HG03066 (cell line): ENCODE measurements around the gene CPSF7.
"Not testable (repeated sequence)": the region's sequence is repeated elsewhere in the genome, so short reads cannot be mapped to it uniquely, and the experiment has no call there.

Experiments
- ATAC-seq: cut with Tn5 transposase; IDR thresholded peaks from one replicate; pipeline ENCODE4 v1.9.1; 2021; ENCODE audit warnings: low read depth; ENCODE audit not compliant: unreplicated experiment

CPSF7 gene

DNA sequence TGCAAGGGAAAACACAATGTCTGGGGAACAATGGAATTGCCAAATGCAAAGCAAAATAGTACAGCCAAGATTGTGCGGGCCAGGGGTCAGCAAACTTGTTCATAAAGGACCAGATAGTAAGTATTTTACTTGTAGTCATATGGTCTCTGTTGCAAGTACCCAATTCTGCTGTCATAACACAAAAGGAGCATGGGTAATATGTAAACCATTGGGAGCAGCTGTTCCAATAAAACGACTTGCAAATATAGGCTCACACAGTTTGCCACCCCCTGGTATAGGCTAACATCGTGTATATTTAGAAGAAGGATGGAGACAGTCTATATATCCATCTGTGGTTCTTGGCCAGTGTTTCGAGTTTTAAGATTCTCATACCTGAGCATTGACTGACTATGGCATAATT lies 15.7 kb upstream of the CPSF7 start:
- no peak for ATAC-seq

DNA sequence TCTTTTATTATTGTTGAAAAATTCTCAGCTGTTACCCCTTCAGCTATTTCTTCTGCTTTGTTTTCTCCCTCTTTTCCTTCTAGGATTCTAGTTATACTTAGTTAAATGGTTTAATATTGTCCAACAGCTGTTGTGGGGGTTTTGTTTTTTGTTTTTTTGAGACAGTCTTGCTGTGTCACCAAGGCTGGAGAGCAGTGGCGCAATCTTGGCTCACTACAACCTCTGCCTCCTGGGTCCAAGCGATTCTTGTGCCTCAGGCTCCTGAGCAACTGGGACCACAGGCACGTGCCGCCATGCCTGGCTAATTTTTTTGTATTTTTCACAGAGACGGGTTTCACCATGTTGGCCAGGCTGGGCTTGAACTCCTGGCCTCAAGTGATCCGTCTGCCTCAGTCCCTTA lies 12.8 kb upstream of the CPSF7 start:
- ATAC-seq = no peak

DNA sequence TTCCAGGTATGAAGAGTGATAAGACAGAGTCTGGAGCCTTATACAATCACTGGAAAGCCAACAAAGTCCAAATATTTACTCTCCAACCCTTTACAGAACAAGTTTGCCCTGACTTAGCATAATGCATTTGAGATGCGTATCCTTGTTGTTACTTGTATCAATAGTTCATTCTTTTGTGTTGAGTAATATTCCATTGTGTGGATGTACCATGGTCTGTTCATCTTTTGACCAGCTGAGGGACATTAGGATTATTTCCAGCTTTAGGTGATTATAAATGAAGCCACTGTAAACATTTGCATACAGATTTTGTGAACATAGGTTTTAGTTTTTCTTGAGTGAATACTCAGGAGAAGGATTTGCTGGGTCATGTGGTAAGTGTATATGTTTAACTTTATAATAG lies 9.8 kb upstream of the CPSF7 start:
- no peak for ATAC-seq

DNA sequence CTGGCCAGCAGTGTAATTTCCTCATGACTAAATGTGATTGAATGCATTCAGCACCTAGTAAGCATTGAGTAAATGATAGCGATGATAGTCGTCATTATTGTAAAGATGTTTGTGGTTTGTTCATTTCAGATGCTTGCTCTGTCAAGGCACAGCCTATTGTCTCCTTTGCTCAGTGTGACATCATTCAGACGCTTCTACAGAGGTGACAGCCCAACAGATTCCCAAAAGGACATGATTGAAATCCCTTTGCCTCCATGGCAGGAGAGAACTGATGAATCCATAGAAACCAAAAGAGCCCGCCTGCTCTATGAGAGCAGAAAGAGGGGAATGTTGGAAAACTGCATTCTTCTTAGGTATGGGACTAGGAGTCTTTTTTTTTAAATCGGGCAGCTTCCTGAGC lies 7.7 kb upstream of the CPSF7 start:
- no peak for ATAC-seq

DNA sequence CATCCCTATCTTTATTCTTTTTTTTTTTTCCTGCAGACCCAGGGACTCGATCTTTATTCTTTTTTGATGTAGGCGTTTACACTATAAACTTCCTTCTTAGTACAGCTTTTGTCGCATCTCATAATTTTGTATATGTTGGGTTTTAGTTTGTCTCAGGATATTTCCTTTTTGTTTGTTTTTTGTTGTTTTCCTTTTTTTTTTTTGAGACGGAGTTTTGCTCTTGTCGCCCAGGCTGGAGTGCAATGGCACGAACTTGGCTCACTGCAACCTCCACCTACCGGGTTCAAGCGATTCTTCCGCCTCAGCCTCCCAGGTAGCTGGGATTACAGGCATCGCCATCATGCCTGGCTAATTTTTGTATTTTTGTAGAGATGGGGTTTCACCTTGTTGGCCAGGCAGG lies 1.1 kb upstream of the CPSF7 start:
- ATAC-seq = not testable (repeated sequence)

DNA sequence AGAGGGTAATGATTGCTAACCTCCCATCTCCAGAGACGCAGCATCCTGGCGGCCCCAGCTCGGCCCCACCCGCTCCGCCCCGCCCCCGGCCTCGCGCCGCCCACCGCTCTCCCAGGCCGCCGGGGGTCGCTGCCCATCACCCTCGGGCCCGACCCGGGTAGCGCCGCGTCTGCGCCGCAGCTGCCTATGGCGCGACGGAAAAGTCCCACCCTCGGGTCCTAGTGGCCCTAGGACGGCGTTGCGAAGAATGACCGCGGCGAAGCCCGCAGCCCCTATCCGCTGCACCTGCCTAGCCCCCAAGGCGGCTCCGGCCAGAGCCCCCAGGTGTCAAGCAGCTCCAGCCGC lies 457 bp downstream of the CPSF7 start:
- ATAC-seq = peak; percentile 50

DNA sequence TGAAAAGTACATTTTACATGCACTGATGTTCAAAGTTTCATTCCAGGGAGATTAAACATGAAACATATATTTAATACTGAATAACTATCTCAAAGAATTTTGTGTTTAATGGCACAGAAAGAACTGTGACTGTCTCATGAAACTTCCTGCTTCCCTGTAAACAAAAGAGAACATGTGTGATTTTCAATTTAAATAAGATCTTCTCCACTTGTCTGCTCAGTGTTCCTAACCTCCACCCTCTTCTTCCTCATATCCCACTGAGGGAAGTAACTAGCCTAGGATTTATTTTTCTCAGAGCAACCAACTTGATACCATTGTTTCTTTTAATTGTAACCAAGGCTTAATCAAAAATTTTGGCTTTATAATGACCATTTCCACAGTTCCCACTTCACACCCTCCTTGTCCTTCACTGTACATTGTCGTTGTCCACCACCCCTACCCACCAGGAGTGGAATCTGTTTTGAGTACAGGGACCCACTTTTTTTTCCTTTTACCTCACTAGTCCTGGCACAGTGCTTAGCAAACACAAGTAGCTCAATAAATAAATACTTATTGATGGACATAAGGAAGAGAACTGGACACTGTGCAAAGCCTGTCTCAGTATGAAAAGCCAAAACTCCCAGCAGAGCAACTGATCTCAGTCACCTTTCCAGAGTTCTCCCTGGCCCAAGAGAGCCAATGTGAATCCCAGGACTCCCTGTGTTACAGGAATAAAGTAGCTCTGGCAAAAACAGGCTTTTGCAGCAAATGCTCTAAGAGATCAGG lies 4.2 kb downstream of the CPSF7 start:
- no peak for ATAC-seq

DNA sequence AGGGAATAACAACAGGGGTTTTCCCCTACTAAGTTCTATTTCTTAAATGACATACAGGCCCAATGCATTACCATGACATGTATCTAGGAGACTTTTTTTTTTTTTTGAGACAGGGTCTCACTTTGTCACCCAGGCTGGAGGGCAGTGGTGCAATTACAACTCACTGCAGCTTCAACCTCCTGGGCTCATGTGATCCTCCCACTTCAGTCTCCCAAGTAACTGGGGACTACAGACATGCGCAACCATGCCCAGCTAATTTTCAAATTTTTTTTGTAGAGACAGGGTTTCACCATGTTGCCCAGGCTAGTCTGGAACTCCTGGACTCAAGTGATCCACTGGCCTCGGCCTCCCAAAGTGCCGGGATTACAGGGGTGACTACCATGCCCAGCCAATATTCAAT lies 7.5 kb downstream of the CPSF7 start:
- no peak for ATAC-seq

DNA sequence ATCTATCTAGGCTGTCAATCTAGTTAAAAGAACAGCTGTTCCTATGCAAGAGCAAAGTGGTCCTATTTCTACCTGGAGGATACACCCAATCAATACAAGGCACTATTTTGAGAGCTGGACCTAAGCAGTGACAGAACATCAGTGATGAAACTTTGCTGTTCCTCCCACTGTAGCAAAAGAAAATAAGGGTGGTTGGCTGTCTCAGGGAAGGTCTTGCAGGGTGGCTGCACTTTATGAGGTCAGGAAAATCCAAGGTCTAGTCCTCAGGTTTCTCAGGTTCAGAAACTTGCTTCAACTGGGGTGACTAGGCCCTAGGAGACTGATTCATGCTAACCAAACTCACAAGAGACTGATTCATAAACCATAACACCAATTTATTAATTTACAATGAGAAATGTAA lies 11.6 kb downstream of the CPSF7 start:
- ATAC-seq = no peak

DNA sequence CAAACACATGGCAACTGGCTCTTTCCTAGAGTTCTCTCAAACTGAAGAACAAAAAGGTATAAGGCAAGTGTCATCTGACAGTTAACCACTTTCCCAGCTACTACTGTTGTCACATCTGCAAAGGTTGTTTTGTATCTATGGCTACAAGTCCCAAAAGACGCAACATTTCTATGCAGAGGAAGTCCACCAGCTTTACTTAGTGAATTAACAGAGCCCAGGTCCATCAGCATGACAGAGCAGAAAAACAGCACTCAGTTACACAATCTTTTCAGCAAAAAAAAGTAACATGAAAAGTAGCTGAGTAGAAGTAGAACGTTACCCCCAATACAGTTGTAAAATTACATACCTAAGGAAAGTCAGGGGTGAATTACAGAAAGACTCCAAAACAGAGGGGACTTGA lies 12.1 kb downstream of the CPSF7 start:
- ATAC-seq = no peak

DNA sequence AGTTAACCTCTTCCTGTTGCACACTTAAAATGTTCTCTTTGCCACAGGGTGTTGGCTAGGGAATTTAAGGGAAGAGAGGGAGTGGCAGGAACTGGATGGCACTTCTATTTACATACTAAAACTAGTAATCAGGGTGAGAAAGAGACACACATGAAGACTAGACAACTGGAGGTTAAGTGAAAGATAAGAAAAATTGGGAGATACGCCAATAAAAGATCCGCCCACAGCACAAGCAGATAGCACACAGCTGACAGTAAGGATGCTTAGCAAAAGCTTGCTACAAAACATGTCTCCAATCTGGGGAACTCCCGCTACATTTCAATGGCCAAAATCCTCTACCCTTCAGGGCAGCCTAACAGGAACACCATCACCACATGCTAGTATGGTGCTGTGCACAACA lies 12.8 kb downstream of the CPSF7 start:
- no peak for ATAC-seq

DNA sequence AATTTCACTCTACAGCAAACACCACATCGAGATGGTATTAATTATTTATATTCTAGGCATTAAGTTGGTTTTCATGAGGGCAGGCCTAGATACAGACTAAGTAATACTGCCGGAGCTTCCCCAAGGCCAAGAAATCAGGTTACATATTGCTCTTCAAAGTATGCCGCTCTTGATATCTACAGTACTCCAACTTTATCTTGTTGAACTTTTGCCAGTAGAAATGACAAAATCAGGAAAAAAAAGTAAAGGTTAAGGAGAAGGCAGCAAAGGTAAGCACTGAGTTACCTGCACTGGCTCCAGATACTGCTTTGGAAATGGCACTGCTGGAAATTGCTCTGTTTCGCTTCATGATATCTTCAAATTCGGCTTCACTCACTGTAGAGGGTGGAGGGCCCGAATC lies 14.4 kb downstream of the CPSF7 start:
- no peak for ATAC-seq

DNA sequence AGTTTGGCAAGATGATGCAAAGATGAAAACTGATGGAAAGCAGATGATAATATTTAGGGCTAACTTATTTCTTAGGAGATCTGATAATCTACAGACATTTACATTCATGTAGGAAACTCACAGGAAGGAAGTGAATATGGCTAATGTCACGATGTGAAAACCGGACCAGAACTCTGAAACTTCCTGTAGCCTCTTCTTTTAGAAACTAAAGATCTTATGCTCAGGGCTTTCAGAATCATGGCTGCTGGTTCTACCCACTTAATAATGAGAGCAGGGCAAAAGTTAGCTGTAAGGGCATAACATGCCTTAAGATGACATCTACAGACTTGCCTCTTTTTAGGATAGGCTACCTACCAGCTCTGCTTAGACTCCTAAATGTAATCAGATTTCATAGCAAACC lies 15.2 kb downstream of the CPSF7 start:
- ATAC-seq = no peak

DNA sequence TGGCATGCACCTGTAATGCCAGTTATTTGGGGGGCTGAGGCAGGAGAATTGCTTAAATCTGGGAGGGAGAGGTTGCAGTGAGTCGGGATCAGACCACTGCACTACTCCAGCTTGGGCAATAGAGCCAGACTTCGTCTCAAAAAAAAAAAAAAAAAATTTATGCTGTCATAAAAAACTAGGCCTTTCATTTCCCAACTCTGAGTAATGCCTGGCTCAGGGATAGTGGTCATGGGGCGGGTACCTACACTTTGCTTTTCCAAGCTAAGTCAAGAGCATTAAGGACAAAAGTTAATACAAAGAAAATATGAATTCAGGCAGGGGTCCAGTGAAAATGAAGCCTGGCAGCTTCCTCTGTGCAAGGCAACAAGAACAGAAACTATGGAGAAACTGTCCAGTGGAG lies 16.3 kb downstream of the CPSF7 start:
- ATAC-seq = no peak

DNA sequence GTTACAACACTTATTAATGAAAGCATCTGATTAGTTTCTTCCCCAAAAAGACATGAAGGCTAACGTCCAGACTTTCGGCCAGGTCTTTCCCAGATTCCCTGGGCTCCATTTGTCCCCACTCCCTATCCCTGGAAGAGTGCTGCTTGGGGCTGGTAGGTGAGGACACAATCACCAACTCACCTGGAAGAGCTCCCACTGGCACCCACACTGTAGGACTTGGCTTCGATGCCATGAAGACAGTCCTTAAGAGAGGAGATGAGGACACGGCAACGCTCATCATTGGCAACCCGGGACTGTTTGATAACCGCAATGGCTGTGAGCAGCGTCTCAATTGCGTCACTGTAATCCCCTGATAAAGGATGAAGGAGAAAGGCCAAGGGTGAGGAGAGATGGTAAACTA lies 18.2 kb downstream of the CPSF7 start:
- no peak for ATAC-seq

DNA sequence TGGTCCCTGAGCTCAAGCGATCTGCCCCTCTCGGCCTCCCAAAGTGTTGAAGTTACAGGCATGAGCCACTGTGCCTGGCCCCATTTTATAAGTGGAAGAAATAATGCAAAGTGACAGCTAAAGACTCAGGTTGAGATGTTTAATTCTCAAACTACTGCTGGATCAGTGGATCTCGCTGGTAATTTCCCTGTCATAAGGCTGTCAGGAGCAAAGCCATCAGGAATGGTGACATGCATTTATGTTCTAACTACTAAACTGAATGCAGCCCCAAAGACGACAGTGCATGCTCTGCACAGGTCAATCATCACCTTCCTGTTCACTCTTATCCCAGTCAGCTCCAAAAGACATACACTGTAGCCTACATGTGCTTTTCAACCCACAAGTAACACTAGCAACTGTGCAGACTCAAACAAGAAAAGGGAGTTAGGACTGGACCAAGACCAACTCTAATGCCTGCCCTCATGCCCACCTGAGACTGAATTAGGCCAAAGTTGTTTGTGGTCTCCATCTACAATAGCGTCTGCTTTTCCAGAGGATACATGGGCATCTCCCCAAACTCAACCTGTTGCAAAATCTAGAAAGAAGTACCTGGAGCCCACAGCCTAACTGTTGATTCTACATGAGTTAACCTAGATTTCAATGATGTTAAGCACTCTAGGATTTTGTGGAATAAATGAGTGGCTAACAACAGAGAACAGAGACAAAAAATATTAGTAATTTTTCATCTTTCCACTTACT lies 22.6 kb downstream of the CPSF7 start:
- no peak for ATAC-seq

DNA sequence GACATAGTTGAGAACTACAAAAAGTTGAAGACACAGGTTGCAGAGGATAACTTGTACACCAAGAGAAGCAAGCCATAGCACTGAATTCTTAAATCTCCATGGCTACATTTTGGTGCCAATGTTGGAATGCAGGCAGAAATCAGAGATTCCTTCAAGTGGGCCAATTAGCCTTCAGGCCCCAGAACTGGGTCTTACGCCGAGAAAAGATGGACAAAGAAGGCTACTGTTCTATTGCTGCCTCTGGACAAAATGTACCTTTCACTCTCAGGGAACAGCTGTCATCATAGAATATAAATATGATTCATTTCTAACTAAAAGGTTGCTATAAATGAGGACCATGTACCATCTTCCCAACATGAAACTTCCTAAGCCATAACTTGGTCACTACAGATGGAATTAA lies 23.7 kb downstream of the CPSF7 start:
- ATAC-seq = no peak

DNA sequence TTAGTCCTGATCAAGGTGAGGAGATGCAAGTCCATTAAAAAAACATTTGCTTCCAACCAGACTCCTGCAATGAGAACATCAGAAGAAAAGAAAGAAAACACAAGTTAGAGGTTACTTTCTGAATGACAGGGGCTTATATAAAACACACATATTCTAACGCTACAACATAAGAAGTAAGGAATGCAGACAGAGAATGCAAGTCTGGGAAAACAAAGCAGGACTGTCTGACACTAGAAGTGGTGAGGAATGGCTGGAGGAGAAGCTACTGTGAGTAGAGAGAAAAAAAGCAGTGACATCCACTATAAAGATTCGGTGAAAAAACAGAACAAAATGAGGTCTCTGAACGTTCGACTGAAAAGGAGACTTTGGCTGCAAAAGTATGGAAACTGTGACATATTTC lies 25.1 kb downstream of the CPSF7 start:
- ATAC-seq = no peak

DNA sequence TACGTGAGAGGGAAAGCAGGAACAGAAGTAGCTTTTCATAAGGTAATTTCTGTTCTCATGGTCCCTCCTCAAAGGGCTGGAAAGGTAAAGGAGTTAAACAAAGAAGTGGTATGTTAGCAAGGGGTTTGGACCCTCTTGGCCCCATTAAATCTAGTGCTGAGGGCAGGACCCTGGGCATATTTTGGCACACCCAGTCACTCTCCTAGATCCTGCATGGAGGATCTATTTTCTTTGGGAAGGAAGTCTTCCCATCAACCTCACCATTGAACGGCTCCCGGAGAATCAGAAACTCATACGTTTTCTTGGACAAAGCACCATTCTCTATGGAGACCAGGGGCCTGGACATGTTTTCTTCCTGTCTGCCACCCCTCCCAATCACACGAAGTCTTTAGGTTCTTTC lies 25.7 kb downstream of the CPSF7 start:
- no peak for ATAC-seq

DNA sequence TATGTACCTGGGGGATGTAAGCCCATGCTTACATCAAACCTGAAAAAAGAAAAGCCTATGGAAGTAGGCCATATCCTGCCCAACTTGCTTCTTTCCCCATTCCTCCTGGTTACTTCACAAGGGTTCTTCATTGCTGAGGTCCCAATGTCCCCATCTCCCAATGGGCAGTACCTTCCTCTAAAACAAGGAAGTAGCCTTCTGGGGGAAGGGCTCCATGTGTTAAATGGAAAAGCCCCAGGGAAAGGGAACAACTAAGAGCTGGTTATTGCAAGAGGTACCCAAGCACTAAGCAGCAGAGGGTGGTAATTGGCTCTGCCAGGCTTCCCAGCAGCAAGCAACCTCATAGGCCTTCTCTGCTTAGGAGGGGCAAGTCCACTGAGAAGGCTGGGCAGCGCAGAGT lies 26.1 kb downstream of the CPSF7 start:
- no peak for ATAC-seq

DNA sequence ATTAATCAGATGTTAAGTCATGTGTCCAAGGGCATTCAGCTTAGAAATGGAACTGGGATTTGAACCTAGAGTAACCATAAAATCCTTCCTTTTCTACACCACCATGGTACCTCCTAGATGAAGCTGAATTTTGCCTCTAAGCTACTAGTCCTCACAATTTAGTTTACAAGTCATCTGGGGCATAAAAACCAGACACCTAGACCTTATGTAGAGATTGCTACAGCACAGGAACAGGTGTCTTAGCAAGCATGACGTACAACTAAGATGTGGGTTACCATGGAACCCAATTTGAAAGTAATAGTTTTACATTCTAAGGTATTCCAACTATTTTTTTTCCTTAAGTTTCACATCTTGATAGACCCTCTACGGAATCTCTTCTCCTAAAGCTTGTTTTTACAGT lies 28.2 kb downstream of the CPSF7 start:
- ATAC-seq = no peak

DNA sequence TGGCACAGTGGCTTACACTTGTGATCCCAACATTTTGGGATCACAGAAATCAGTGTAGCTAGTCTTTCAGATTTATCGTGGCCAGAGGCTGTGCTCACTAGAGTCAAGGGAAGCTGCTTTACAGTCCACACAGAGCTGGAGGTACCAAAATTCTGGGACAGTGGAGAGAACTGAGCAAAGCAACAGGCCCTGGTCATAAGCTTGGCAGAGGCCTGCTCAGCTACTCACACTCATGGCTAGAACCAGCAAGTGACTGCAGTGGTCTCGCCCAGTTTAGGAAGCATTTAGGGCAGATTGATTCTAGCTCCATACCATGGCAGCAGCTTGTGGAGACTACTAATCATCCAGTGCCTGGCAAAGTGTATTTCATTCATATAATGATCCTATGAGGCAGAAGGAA lies 28.6 kb downstream of the CPSF7 start:
- ATAC-seq = no peak
